GM18909 (cell line): Measurements from ENCODE around the gene PIN4.
"Not testable (repeated sequence)": the region's sequence is repeated elsewhere in the genome, so short reads cannot be mapped to it uniquely, and the experiment has no call there.

Experiments
- ATAC-seq: cut with Tn5 transposase; IDR thresholded peaks from one replicate; pipeline ENCODE4 v1.9.1; 2021; ENCODE audit warnings: mild to moderate bottlenecking; ENCODE audit not compliant: unreplicated experiment, poor library complexity

The PIN4 gene

GRCh38 chrX:72201836-72202536 is 20.4 kb downstream of the PIN4 start:
- ATAC-seq = no peak

- ATAC-seq = no peak
Measured at GRCh38 chrX:72202792-72203401, 21.3 kb downstream of the PIN4 start.

GRCh38 chrX:72203421-72203820 is 21.9 kb downstream of the PIN4 start:
- ATAC-seq = no peak

GRCh38 chrX:72205706-72206105 is 24.1 kb downstream of the PIN4 start:
- no peak for ATAC-seq

- ATAC-seq = no peak
Measured at GRCh38 chrX:72207366-72207765, 25.8 kb downstream of the PIN4 start.

- ATAC-seq = no peak
Measured at GRCh38 chrX:72208126-72208800, 26.7 kb downstream of the PIN4 start.

GRCh38 chrX:72216973-72217372 is 35.4 kb downstream of the PIN4 start:
- no peak for ATAC-seq

- ATAC-seq = not testable (repeated sequence)
Measured at GRCh38 chrX:72220375-72220774, 38.8 kb downstream of the PIN4 start.

GRCh38 chrX:72230290-72230689 is 48.7 kb downstream of the PIN4 start:
- no peak for ATAC-seq

GRCh38 chrX:72236841-72237240 is 55.3 kb downstream of the PIN4 start:
- no peak for ATAC-seq

- ATAC-seq = no peak
Measured at GRCh38 chrX:72238183-72238582, 56.6 kb downstream of the PIN4 start.

- peak; percentile 96 for ATAC-seq
Measured at GRCh38 chrX:72238721-72239475, 57.3 kb downstream of the PIN4 start, which contains the start of gene ERCC6L. ERCC6L (minus strand) TSS chrX:72239027; CDS start chrX:72238911, 116 bp downstream.

- no peak for ATAC-seq
Measured at GRCh38 chrX:72240976-72241375, 59.4 kb downstream of the PIN4 start.

- ATAC-seq = no peak
Measured at GRCh38 chrX:72243472-72243871, 61.9 kb downstream of the PIN4 start.

- ATAC-seq = peak; percentile 53
Measured at GRCh38 chrX:72245461-72246089, 64.0 kb downstream of the PIN4 start.

GRCh38 chrX:72247206-72247942 is 65.8 kb downstream of the PIN4 start:
- ATAC-seq = no peak
